ENCODE measurements around the gene FADS2.

The FADS2 gene

DNA sequence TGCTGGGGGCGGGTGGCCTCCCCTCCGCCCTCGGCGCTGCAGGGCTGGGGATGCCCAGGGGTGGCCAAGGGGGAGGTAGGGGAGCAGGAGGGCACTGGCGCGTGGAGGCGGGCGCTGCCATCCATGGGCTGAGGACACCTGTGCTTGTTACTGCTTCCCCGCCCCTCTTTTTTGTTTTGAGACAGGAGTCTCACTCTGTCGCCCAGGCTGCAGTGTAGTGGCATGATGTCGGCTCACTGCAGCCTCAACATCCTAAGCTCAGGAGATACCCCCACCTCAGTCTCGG lies 63.9 kb downstream of the FADS2 start:
- intact Hi-C loops (cut with DNase I), result loop anchor here (5.0 kb wide), 1 partner anchor 90 kb away; no protein-coding TSS in a partner anchor
- DNase-seq, result peak in 1 of 42 donors; percentile 33

DNA sequence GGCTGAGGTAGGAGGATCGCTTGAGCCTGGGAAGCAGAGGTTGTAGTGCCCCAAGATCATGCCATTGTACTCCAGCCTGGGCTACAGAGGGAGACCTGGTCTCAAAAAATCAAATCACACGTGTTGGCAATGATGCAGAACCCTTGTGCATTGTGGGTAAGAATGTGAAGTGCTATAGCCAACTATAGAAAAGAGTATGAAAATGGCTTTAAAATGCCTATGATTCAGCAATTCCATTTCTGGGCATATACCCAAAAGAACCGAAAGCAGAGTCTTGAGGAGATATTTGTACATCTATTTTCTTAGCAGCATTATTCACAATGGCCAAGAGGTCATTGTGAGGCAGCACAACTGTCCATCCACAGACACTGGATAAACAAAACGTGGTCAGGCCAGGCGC lies 65.9 kb downstream of the FADS2 start:
- intact Hi-C loops (cut with DNase I), result loop anchor here (5.0 kb wide), 1 partner anchor 92 kb away; no protein-coding TSS in a partner anchor
- DNase-seq, result no peak

DNA sequence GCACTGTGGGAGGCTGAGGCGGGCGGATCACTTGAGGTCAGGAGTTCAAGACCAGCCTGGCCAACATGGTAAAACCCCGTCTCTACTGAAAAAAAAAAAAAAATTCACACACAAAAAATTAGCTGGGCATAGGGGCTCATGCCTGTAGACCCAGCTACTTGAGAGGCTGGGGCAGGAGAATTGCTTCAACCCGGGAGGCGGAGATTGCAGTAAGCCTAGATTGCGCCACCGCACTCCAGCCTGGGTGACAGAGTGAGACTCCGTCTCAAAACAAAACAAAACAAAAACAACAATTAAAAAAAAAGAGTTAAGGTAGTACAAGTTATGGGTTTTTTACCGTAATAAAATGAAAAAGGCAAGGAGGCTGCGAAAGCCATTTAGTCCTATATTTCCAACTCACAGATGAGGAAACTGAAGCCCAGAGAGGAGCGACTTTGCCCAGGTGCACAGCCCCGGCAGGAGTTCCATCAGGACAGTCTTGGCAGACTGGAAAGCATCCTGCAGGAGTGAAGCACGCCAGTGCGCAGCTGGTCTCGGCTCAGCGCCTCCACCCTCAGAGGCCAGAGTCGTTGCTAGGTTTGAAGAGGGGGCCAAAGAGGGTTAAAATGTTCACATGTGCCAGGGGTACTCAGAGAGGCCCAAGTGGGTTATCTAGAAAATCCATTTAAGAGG lies 67.1 kb downstream of the FADS2 start:
- DNase-seq, result no peak
- intact Hi-C loops (cut with DNase I), result no loop called here

DNA sequence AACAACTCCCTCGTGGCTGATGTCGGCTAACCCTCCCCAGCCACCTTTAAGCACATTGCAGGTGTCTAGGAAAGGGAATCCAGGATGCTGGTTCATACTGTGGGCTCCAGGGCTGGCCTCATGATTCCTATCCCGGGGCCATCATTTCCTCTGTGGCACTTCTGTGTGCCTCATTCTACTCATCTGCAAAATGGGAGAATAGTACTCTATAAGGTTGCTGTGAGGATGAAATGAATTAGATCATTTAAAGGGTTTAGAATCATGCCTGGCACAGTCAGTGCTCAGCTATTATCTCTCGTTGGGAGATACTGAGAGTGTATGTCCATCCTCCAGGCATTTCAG lies 67.6 kb downstream of the FADS2 start:
- DNase-seq, result no peak
- intact Hi-C loops (cut with DNase I), result loop anchor here (2.0 kb wide), 1 partner anchor 187 kb away; no protein-coding TSS in a partner anchor

DNA sequence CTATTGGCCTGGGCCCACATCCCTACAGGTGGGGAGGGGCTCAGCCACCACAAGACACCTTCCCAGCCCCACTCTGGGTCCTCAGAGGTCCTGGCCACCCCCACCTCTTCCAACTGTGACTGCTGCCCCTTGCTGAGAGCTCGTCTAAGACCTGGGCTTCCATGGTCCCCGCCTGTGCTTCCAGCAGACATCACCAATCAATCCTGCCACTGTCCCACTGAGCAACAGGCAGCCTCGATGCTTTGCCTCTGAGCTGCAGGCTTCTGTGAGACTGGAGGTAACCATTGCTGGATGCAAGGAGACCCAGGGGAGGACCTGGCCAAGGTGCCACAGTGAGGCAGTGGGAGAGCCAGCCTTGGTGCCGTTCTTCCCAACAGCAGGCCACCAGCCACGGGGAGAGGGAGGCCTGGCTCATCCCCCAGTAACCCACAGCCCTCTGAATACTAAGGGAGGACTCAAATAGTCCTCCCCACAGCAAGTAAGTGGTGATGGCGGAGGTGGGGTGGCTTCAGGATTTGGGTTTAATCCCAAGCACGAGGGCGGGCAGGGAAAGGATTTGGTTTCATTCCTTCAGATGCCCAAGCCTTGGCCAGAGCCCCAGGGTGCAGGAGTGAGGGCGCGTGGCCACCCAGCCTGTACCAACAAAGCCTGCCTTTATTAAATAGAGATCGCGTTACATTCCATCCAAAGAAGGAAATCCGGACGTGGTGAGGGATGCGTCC lies 68.7 kb downstream of the FADS2 start:
- intact Hi-C loops (cut with DNase I), result loop anchor here (2.0 kb wide), 1 partner anchor 186 kb away; no protein-coding TSS in a partner anchor
- no peak for DNase-seq

DNA sequence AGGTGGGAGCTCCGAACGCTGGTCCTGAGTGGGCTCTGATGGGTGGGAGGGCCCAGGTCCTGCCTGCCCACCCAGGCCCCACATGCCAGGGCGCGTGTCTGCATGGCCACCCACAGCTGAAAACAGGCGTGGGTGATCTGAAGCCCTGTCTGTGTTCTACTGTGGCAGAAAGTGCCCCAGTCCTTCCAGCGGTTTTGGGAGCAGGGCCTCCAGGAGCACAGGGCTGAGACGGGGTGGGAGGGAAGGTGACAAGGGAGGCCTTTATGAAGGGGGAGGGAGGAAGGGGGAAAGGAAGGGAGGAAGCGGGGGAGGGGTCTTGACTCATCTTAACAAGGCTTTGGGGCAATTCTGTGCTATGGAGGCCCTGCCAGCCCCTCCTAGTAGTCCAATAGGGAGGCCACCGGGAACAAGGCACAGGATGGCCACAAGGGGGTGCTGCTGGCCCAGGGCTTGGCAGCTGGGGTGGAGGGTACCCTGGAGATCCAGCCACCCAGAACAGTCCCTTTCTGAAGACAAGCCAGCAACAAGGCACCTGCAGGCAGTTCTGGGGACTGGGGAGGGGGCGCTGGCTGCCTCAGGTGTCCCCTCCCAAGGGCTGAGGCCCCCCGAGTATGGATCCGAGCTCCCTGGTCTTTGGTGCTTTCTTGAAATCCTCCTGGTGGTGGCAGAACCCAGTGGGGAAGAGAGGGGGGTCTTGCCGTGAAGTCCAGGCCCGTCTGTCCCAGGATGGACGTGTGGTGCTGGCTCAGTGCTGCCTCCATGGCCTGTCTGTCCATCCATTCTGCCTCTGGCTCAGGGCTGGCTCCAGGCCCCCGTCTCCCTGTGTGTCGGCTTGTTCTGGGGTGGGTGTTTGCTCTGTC lies 69.5 kb downstream of the FADS2 start:
- peak; percentile 56 to 95 (median 88) for DNase-seq
- intact Hi-C loops (cut with DNase I), result loop anchor here (2.0 kb wide), 2 partner anchors 49 to 185 kb away; no protein-coding TSS in a partner anchor

DNA sequence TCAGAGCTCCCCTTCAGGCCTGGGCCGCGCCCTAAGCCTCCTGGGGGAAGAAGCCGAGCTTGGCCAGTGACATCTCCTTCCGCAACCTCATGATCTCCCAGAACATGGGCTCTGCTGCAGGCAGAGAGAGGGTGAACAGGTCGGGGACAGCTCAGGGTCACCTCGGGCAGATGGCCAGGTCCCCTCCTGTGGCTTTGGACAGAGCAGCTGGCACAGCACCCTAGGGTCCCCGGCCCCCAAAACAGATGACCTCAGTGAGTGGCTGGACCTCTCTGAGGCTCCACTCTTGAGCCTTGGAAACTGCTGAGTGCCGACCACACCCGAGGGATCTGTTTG lies 70.1 kb downstream of the FADS2 start:
- DNase-seq, result no peak
- intact Hi-C loops (cut with DNase I), result loop anchor here (2.0 kb wide), 1 partner anchor 49 kb away; no protein-coding TSS in a partner anchor

DNA sequence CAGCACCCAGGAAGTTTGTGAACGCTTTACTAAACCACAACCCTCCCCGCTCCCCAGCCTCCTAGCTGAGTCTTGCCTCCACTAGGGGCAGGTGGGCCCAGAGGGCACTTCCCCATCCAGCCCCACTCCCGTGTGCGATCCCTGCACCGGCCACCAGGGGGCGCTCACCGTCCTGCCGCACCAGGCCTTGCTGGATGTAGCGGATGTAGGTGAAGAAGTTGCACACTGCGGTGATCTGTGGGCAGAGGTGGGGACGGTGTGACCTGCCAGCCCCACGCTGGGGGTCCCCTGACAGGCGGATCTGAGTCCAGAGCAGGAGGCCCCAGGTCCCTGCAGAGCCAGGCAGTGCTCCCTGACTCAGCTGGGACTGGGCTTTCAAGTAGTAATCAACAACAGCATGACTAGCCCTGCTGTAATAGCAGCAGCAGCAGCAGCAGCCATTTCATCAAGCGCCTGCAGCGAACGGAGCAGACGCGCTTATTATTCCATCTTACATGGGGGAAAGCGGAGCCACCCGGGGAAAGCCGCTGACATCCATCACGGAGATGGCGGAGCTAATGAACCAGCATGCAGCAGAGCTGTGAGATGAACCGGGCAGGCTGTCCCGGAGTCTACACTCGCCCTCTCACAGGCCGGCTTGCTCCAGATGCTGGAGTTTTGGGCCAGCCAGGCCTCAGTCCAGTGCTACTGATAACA lies 71.2 kb downstream of the FADS2 start:
- DNase-seq, result peak; percentile 48 to 94 (median 85)
- intact Hi-C loops (cut with DNase I), result loop anchor here (2.0 kb wide), 1 partner anchor 48 kb away; no protein-coding TSS in a partner anchor

DNA sequence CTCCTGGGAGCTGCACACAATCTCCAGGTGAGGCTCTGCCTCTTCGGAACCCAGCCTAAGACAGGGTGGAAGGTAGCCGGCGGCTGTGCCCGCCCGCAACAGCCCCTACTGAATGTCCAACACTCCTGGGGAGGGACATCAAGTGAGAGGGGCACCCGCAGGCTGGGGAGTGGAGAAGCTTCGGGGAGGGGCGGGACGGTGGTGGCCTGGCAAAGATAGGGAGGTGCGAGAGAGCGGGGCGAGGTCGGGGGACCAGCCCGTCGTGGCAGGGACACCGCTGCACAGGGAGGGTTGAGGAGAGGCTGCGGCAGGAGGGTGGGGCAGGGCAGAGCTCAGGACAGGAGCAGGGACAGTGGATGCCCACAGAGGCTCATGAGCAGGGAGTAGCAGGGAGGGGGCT lies 72.2 kb downstream of the FADS2 start:
- DNase-seq, result no peak
- intact Hi-C loops (cut with DNase I), result no loop called here

DNA sequence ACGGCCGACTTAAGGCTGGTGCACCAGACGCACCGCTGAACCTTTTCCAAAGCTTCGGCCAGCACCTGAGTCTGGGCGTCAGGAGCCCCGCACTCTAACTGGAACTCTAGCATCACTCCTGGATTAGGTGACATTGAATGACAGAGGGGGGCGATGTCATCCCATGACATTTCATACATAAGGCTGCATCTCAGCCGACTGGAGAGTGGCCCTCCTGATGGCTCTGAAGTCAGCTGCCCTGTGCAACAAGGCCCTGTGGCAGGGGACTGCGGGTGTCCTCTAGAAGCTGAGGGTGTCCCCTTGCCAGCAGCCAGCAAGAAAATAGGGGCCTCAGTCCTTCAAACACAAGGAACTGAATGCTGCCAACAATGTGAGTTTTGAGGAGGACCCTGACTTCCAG lies 73.3 kb downstream of the FADS2 start:
- DNase-seq, result no peak
- intact Hi-C loops (cut with DNase I), result no loop called here

DNA sequence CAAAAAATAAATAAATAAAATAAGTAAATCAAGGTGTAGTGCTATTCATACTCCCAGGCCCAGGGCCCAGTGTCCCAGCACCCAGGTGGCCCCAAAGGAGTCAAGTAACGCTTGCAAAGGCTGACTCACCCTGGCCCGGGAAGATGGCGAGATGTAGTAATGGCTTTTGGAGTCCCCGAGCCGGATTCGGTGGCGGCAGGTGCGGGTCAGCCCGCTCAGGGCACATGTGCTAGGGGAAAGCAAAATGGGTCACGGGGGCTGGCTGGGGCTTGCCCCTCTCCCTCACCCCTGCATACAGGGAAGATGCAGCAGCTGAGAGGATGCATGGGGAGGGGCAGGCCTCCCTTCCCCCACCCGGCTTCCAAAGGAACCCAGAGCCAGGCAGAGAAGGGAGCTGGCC lies 74.2 kb downstream of the FADS2 start:
- intact Hi-C loops (cut with DNase I), result no loop called here
- no peak for DNase-seq

DNA sequence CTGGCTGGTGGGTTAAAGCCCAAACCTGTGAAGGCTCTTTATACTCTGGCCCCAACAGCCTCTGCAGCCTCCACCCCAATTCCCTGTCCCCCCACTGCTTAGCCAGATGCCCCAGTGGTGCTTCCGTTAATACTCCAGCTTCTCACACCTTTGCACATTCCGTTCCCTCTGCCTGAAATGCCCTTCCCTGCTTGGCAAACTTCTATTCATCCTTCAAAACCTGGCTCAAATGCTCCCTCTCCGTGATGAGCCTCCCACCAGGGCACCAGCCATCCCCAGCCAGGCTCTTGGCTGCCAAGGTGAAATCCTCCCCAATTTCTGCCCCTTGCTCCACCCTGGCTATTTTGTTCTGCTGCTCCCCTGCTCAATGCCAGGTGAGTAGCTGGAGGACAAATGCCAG lies 75.7 kb downstream of the FADS2 start:
- no peak for DNase-seq
- intact Hi-C loops (cut with DNase I), result no loop called here

DNA sequence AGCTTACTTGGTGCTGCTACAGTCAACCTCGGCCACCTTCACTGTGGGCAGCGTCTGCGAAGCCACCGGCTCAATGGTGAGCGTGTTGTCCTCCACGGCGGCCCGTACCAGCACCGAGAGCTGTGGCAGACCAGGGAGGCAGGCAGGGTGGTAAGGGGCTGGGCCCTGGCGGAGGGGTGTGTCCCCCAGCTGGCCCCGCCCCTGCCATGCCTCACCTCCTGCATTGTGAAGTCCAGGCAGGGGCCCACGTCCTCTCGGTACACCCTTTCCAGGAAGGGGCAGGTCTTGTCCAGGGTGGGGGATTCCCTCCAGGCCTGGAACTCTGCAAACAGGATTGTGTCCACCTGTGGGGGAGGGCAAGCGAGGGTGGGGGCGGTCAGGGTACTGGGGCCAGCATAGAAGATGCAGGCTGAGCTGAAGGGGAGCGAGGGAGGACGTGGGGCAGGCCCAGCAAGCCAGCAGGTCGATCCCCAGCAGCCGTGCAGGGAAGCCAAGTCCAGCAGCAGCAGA lies 76.5 kb downstream of the FADS2 start:
- intact Hi-C loops (cut with DNase I), result no loop called here
- DNase-seq, result no peak

DNA sequence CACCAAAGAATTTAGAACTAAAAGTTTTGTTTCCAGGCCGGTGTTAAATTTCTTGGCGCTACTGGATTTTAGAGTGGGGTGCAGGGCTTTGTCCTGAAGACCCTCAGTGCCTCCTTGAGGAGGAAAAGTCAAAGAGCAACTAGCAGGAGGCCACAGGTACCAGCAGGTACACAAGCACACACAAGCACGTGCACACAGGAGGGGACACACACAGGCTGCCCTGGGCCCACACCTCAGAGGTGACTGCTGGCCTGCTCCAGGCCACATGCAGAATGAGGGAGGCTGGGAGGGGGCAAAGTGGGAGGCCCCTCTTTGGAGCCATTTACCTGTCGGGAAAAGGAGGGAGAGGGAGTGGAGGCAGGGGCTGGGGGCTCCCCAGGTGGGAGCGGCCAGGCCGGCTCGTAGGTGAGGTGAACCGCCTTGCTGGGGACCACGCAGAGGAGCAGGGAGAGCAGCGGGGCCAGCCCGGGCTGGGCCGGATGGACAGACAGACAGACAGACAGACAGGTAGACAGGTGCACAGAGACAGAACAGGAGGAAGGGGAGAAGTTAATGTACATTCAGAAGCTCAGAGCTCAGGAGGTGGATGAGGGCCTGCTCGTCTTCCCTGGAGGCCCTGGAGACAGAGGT lies 77.1 kb downstream of the FADS2 start:
- DNase-seq, result no peak
- intact Hi-C loops (cut with DNase I), result no loop called here

DNA sequence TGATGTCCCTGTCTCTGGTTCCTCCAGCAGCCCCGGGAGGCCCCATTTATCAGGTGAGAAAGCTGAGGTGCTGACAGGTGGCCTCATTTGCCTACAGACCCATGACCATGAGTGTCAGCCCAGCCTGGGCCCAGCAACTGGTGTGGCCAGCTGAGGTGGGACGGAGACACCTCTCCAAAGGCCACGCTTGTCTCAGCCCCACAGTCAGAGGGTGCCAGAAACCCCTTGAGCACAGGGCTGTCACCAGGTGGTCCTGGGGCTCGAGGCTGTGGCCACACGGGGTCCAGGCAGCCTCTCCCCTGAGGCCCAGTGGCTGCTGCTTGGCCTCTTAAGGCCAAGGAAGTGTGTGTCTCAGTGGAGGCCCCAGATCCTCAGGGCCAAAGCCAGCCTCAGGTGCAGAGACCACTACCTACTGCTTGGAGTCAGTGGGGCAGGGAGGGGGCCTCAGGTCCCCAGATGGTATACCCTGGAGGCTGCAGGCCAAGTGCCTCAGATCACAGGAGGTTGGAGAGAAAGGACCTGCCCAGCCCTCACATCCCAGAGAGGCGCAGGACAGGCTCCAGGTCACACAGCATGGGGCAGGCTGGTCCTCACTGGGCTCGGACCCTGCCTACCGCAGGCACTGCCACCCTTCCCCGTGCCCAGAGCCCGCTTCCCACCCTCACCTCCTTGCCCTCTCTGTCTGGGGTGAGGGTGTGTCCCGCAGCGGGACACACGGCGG lies 77.9 kb downstream of the FADS2 start:
- intact Hi-C loops (cut with DNase I), result no loop called here

DNA sequence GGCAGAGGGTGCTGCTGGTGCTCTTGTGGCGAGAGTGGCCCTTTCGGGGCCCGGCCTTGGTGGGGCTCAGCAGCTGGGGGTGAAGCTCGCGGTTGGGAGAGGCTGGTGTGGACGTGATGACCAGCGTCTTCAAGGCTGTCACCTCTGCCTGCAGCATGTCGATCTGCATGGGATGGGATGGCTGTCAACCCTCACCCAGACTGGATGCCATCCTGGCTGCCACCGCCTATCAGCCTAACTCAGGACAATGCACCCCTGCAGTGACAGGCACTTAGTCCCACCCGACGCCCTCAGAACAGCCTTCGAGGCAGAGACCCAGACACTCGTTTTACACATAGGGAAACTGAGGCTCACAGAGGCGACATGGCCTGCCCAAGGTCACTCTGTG lies 78.4 kb downstream of the FADS2 start:
- intact Hi-C loops (cut with DNase I), result no loop called here
- DNase-seq, result no peak

More for the DNA sequence above, 77.9 kb downstream of the FADS2 start:
- DNase-seq, result no peak

DNA sequence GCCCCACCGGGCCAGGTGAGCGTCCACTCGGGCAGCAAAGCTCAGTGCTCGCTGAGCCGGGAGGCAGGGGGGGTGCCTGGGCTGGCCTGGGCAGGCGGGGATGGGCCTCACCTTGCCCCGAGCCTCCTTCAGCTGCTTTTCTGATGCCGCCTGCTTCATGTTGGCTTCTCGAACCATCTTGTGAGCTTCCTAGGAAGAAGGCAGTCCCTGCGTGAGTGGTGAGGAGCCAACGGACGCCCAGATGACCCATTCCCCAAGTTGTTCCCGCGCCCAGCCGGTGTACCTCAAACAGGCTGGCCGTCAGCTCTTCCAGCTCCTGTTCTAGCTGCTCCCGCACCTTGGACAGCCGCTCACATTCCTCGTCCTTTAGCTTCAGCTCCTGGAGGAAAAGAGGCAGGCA lies 79.2 kb downstream of the FADS2 start:
- intact Hi-C loops (cut with DNase I), result no loop called here
- no peak for DNase-seq
